ENCODE measurements around the gene CLDN9. TPM values are rescaled to one million over a fixed set of nuclear protein-coding genes. Genes with fewer than 3 reads are reported as not detected.

The CLDN9 gene
- total RNA-seq (2014; rRNA removed; shearing (Covaris generic); ENCODE audit: low replicate concordance) = 0.07 TPM in 1 of 2 replicates, not detected in the other

DNA sequence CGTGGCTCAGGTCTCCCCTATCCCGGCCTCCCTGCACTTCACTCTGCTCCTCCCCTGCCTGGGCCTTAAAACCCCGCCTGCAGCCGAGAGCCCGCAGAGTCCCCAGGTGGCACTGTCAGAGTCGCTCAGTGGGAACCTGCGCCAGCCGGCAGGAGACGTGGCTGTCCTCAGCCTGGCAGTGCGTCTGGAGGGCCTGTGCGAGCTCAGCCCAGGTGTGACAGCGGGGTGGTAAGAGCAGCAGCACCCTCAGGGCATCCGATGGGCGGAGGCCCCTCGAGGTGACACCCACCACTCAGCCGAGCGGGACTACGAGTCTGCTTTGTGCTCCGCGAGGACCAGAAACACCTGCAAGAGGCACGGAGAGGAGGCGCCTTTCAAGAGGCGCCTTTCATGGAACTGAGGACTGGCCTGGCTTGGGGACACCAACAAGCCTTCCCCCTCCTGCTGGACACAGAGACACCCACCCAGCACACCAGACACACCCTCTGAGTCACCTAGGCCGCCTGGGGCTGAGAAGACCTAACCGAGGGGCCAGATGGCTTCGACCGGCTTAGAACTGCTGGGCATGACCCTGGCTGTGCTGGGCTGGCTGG lies at the start of gene CLDN9:
Gene CLDN9, plus strand, starts transcription at position 96 of the 593 bp plus-strand sequence. Its CDS starts 440 bp downstream, at position 536.
- peak; percentile 62 for DNase-seq (ENCODE audit: low read depth)
- in situ Hi-C loops (cut with HindIII; ENCODE audit: low pct_unique_long_range_greater_than_20kb, low sequenced_read_pairs) = no loop called here

DNA sequence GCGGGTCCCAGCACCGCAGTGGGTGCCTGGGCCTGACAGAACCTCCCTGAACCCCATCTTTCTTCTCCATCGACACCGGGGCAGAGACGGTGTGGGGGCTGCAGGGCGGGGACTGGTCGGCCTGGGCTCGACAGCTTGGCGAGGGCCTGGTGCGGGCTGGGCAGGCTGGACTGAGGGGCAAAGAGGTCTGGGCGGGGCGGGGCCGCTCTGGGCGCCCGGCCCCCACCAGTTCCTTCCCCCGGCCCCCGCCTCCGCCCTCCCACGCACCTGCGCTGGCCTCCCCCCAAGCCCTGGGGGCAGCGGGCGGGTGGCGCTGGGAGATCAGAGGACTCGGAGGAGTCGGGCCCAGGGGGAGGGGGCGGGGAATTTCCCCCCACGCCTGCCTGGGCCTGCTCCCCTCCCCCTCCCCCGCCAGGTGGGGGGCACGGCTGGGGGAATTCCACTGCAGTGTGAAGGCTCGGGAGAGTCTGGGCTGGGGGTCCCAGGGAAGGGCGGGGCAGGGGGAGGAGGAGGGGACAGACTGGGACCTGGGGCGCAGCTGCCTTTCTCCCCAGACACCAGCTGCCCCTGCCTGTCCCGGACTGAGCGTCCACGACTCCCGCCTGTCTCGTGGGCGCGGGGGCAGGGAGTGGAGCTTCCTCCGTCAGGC lies 49.5 kb upstream of the CLDN9 start:
- in situ Hi-C loops (cut with HindIII; ENCODE audit: low pct_unique_long_range_greater_than_20kb, low sequenced_read_pairs) = no loop called here
- no peak for DNase-seq (ENCODE audit: low read depth)

DNA sequence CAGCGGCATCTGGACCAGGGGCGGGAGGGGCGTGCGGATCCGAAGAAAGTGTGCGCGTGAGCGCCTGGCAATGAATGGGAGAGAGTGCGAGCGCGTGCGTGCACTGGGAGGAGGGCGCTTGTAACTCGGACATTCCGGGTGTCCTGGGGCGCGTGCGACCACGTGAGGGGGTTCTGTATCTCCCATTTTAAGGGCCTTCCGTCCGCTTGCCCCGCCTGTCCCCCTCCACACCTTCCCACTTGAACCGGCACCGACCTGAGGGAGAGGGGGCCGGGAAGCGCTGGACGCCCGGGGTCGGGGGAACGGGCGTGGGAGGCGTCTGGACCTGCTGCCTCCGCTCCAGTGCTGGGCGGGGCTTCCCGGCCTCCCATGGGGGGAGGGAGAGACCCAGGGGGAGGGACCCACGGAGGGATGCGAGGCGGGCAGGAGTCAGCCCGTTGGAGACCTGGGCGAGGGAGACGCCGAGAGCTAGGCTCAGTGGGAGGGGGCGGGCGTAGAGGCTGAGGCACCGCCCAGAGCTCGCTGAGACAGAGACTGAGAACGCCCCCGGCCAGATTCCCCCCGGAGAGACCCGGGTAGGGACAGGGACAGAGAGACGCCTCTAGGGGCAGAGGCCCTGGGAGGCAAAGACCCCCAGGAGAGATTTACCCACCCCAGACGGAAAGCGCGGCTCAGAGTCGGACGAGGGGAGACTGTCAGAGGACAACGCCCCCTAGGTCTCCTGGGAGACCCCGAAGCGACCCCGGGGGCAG lies 48.8 kb upstream of the CLDN9 start, which contains the start of gene KREMEN2:
Gene KREMEN2, plus strand, starts transcription at position 553 of the 752 bp plus-strand sequence. CDS start 246 bp downstream, outside the sequence.
- in situ Hi-C loops (cut with HindIII; ENCODE audit: low pct_unique_long_range_greater_than_20kb, low sequenced_read_pairs) = no loop called here
- DNase-seq (ENCODE audit: low read depth) = peak; percentile 87

DNA sequence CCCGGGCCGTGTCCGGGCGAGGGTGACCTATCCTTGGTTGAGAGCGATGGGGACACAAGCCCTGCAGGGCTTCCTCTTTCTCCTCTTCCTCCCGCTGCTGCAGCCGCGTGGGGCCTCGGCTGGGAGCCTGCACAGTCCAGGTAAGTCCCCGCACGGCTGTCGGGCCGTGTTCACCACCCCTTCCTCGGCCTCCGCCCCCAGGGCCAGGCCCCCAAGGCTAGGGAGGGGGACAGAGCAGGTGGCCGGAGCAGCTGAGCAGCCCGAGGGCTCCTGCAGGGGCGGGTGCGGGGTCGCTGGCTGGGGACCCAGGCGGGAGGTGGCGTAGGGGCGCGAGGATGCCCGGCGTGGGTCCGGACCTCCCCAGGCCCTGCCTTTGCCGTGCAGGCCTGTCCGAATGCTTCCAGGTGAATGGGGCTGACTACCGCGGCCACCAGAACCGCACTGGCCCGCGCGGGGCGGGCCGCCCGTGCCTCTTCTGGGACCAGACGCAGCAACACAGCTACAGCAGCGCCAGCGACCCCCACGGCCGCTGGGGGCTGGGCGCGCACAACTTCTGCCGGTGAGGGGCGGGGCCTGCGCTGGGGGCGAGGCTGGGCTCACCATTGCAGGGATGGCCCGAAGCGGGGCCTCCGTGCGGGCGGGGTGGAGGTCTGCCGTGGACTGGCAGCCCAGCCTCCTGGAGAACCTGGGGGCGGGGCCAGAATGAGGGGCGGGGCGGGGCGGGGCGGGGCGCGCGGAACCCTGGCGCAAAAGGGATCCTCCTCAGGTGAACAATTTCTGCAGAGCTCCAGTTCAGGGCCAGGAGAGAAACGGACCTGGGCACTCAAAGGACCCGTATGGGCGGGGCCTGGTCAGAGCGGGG lies 48.0 kb upstream of the CLDN9 start:
- in situ Hi-C loops (cut with HindIII; ENCODE audit: low pct_unique_long_range_greater_than_20kb, low sequenced_read_pairs) = no loop called here
- peak; percentile 80 for DNase-seq (ENCODE audit: low read depth)

GRCh38 chr16:2966043-2966807 lies 46.5 kb upstream of the CLDN9 start:
- no peak for DNase-seq (ENCODE audit: low read depth)
- in situ Hi-C loops (cut with HindIII; ENCODE audit: low pct_unique_long_range_greater_than_20kb, low sequenced_read_pairs) = no loop called here

DNA sequence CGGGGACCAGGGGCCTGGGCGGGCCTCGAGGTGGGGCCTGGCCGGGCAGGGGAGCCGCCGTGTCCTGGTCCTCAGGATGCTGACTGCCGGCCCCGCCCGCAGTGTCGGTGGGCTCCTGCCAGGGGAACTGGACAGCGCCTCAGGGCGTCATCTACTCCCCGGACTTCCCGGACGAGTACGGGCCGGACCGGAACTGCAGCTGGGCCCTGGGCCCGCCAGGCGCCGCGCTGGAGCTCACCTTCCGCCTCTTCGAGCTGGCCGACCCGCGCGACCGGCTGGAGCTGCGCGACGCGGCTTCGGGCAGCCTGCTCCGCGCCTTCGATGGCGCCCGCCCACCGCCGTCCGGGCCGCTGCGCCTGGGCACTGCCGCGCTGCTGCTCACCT lies 45.9 kb upstream of the CLDN9 start:
- no peak for DNase-seq (ENCODE audit: low read depth)
- in situ Hi-C loops (cut with HindIII; ENCODE audit: low pct_unique_long_range_greater_than_20kb, low sequenced_read_pairs) = no loop called here

- in situ Hi-C loops (cut with HindIII; ENCODE audit: low pct_unique_long_range_greater_than_20kb, low sequenced_read_pairs) = no loop called here
Measured at GRCh38 chr16:2967211-2967631, 45.5 kb upstream of the CLDN9 start.

GRCh38 chr16:2967721-2968161 lies 45.0 kb upstream of the CLDN9 start:
- in situ Hi-C loops (cut with HindIII; ENCODE audit: low pct_unique_long_range_greater_than_20kb, low sequenced_read_pairs) = no loop called here
- DNase-seq (ENCODE audit: low read depth) = no peak

More at GRCh38 chr16:2967211-2967631, 45.5 kb upstream of the CLDN9 start:
- DNase-seq (ENCODE audit: low read depth) = no peak

- peak; percentile 77 for DNase-seq (ENCODE audit: low read depth)
- in situ Hi-C loops (cut with HindIII; ENCODE audit: low pct_unique_long_range_greater_than_20kb, low sequenced_read_pairs) = no loop called here
Measured at GRCh38 chr16:2968368-2968737, 44.4 kb upstream of the CLDN9 start.

DNA sequence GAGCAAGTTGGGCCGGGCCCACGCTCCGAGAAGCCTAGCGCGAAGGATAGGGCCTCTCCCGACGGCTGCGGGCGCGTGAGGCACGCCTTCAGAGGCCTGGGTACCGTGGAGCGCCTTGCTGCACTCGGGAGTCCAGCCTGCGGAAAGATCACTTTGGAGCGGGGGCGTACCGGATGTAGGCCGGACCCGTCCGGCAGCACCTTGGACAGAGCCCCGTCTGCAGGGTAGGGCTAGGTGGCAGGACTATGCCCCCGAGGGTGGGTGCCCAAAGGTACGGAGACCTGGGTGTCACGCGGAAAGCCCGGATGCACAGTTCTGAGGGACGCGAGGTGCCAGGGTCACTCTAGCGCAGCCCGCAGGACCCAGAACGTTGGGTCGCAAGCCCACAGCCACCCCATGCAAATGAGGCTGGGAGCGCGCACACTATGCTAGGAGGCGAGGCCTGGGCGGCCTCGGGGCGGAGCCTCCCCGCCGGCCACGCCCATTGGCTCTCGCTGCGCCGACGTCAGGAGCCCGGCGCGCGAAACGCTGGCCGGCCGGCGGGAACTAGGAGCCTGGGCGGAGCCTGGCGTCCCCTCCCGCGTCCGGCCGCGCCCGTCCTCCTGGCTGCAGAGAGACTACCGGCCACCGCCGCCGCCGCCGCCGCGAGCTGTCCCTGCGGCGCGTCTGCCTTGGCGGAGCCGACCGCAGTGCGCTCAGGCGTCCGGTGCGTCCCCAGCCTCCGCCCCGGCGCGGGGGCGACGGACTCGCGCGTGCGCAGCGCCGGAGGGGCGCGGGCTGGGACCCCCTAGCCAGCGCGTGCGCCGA lies 43.8 kb upstream of the CLDN9 start, which contains the start of gene PAQR4:
Gene PAQR4, plus strand, starts transcription at position 611 of the 807 bp plus-strand sequence. CDS start 327 bp downstream, outside the sequence.
- in situ Hi-C loops (cut with HindIII; ENCODE audit: low pct_unique_long_range_greater_than_20kb, low sequenced_read_pairs) = no loop called here
- DNase-seq (ENCODE audit: low read depth) = peak; percentile 98

DNA sequence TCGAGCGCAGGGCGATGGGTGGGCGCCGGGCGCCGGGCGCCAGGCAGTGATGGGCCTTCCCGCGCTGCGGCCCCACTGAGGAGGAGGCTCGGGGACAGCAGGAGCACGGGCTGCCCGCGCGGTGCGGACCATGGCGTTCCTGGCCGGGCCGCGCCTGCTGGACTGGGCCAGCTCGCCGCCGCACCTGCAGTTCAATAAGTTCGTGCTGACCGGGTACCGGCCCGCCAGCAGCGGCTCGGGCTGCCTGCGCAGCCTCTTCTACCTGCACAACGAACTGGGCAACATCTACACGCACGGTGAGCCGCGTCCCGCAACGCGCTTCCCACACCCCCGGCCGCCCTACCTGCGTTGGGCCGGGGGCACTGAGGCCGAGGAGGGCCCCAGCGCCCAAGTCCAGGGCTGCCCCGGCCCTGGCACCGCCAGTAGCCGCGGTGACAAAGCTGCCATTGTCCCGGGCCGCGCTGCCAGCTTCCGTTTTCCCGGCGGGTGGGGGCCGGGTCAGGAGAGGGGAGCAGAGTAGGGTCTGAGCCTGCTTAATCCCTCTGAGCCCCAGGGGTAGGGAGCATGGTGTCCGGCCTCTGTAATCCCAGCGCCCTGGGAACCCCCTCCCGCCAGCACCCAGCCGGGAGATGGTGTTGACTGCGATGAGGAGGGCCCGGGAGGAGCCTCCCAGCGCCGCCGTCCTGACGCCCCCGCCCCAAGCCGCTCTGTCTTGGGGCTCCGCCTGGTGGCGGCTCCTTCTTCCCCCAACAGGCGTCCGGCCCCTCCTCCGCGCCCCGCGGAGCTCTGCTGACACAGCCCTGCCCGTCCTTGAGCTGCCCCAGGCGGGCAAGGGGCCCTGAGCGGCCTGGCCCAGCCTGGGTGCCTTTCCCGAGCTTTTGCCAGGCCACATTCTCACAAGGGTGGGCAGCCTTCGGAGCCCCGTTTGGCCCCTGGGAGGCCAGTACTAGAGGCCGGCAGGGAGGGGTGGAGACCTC lies 42.9 kb upstream of the CLDN9 start:
- peak; percentile 71 for DNase-seq (ENCODE audit: low read depth)
- in situ Hi-C loops (cut with HindIII; ENCODE audit: low pct_unique_long_range_greater_than_20kb, low sequenced_read_pairs) = no loop called here

DNA sequence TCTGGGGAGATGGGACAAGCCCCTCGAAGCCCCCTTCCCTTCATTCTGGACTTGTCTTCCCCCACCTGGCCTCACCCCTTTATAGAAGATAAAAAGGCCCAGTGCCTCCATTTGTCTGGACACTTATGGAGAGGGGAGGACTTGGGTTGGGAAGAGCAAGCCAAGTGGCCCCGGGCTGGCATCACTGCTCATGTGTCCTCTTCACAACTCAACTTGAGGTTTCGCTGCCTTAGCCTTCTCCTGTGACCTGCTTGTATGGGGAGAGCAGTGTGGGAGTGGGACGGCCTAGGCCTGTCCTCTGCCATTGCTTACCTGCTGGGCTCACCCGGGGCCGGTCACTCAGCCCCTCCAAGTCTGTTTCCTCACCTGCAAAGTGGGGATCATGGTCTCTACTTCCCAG lies 42.2 kb upstream of the CLDN9 start:
- in situ Hi-C loops (cut with HindIII; ENCODE audit: low pct_unique_long_range_greater_than_20kb, low sequenced_read_pairs) = no loop called here

GRCh38 chr16:2971134-2971984 lies 41.4 kb upstream of the CLDN9 start:
- in situ Hi-C loops (cut with HindIII; ENCODE audit: low pct_unique_long_range_greater_than_20kb, low sequenced_read_pairs) = no loop called here
- no peak for DNase-seq (ENCODE audit: low read depth)

More for the DNA sequence above, 42.2 kb upstream of the CLDN9 start:
- DNase-seq (ENCODE audit: low read depth) = no peak

DNA sequence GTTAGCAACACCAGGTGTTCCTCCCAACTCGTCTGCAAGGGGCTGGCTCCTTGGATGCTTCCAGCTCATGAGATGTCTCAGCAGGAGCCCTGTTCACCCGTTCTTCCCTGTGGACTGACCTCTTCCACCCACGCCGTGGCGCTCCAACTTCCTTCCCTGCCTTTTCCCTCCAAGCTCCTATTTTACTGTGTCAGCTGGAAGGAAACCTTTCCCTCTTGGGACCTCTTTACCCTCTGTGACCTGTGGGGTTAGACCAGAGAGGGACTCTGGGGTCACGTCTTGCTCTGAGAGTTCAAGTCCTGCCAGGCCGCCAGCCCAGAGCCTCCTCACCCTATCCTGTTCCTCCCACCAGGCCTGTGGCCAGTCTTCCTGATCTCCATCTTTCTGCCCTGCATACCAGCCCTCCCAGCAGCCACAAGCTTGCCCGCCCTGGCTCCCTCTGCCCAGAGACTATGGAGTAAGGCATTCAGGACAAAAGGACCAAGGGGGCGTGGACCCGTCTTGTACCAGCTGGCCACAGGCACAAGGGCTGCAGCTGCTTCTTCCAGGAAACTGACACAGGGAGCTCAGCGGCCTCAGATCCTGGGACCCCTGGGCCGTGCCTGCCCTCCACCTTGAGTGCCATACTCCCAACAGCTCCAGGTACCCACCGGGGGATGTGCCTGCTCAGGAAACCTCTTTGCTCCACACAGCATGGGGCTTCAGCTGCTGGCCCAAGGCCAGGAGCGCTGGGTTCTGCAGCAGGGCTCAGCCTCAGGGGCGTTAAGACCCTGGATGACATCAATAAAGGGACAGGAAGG lies 40.5 kb upstream of the CLDN9 start:
- in situ Hi-C loops (cut with HindIII; ENCODE audit: low pct_unique_long_range_greater_than_20kb, low sequenced_read_pairs) = no loop called here

More for the DNA sequence above, 40.5 kb upstream of the CLDN9 start:
- no peak for DNase-seq (ENCODE audit: low read depth)

Measured in Caki2 (cell line).